IMR-90 (cell line): Measurements from ENCODE around the gene EHBP1.

Source experiments
- CEBPB ChIP-seq: IDR thresholded peaks from 2 replicates; pipeline ENCODE4 v1.6.1; 2012; ENCODE audit warnings: low read depth, low read length, improper control_type of control experiment
- MAFK ChIP-seq: IDR thresholded peaks from 2 replicates; pipeline ENCODE4 v1.6.1; 2012; ENCODE audit warnings: low read depth, low read length, improper control_type of control experiment
- MAZ ChIP-seq: IDR thresholded peaks from 2 replicates; pipeline ENCODE4 v1.6.1; 2012; ENCODE audit warnings: low read depth, mild to moderate bottlenecking, low read length, improper control_type of control experiment, moderate library complexity, borderline replicate concordance
- MXI1 ChIP-seq: IDR thresholded peaks from 2 replicates; pipeline ENCODE4 v1.6.1; 2012; ENCODE audit warnings: low read depth, mild to moderate bottlenecking, low read length, moderate library complexity, borderline replicate concordance
- POLR2A ChIP-seq: IDR thresholded peaks from 2 replicates; pipeline ENCODE4 v1.6.1; 2012; ENCODE audit warnings: mild to moderate bottlenecking, low read depth, low read length
- RAD21 ChIP-seq: IDR thresholded peaks from 2 replicates; pipeline ENCODE4 v1.6.1; 2012; ENCODE audit warnings: low read length, improper control_type of control experiment
- RCOR1 ChIP-seq: IDR thresholded peaks from 2 replicates; pipeline ENCODE4 v1.6.1; 2012; ENCODE audit warnings: mild to moderate bottlenecking, low read length, improper control_type of control experiment; ENCODE audit not compliant: insufficient replicate concordance
- RFX5 ChIP-seq: IDR thresholded peaks from 2 replicates; pipeline ENCODE4 v1.8.0; 2012; ENCODE audit warnings: low read depth, mild to moderate bottlenecking, low read length, moderate library complexity
- SMC3 ChIP-seq: fragments of 150-350 bp; IDR thresholded peaks from 2 replicates; pipeline ENCODE4 v1.6.1; 2016; ENCODE audit warnings: low read depth, mild to moderate bottlenecking, antibody characterized with exemption, low read length, moderate library complexity
- TF ChIP-seq, protein P1 (sequence below): conservative IDR thresholded peaks from 2 replicates; pipeline ENCODE4 v1.5.1; 2012; ENCODE audit warnings: mild to moderate bottlenecking, low read depth, low read length, improper control_type of control experiment
- TF ChIP-seq, protein P2 (sequence below): fragments of 150-350 bp; IDR thresholded peaks from 2 replicates; pipeline ENCODE4 v1.6.1; 2017; ENCODE audit warnings: mild to moderate bottlenecking, antibody characterized with exemption, low read length, low read depth
- TF ChIP-seq, protein P3 (sequence below): fragments of 150-350 bp; IDR thresholded peaks from 2 replicates; pipeline ENCODE4 v1.6.1; 2016; ENCODE audit warnings: low read depth, mild to moderate bottlenecking, low read length, moderate library complexity, borderline replicate concordance

DNA sequence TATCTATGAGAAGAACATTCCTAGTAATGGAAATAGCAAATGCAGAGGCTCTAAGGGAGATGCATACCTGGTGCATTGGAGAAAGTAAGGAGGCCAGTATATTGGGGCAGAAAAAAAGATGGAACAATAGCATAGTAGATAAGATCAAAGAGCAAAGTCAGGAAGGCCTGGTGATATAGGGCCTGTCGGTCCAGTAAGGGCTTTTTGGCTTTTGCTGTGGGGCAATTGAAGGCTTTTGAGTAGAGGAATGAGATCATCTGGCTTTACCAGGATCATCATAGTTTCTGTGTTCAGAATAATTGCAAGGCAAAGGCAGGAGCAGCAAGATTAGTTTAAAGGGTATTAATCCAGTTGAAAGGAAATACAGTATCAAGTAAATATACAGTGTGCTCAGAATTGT, 111.8 kb downstream of the EHBP1 start:
- TF ChIP-seq, protein P1, sequence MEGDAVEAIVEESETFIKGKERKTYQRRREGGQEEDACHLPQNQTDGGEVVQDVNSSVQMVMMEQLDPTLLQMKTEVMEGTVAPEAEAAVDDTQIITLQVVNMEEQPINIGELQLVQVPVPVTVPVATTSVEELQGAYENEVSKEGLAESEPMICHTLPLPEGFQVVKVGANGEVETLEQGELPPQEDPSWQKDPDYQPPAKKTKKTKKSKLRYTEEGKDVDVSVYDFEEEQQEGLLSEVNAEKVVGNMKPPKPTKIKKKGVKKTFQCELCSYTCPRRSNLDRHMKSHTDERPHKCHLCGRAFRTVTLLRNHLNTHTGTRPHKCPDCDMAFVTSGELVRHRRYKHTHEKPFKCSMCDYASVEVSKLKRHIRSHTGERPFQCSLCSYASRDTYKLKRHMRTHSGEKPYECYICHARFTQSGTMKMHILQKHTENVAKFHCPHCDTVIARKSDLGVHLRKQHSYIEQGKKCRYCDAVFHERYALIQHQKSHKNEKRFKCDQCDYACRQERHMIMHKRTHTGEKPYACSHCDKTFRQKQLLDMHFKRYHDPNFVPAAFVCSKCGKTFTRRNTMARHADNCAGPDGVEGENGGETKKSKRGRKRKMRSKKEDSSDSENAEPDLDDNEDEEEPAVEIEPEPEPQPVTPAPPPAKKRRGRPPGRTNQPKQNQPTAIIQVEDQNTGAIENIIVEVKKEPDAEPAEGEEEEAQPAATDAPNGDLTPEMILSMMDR, result no peak
- TF ChIP-seq CEBPB, result no peak
- no peak for TF ChIP-seq POLR2A
- no peak for TF ChIP-seq SMC3
- TF ChIP-seq, protein P2, sequence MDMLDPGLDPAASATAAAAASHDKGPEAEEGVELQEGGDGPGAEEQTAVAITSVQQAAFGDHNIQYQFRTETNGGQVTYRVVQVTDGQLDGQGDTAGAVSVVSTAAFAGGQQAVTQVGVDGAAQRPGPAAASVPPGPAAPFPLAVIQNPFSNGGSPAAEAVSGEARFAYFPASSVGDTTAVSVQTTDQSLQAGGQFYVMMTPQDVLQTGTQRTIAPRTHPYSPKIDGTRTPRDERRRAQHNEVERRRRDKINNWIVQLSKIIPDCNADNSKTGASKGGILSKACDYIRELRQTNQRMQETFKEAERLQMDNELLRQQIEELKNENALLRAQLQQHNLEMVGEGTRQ, result no peak
- no peak for TF ChIP-seq RAD21
- no peak for TF ChIP-seq RCOR1
- TF ChIP-seq RFX5, result no peak
- no peak for TF ChIP-seq MXI1
- no peak for TF ChIP-seq MAFK
- no peak for TF ChIP-seq MAZ
- TF ChIP-seq, protein P3, sequence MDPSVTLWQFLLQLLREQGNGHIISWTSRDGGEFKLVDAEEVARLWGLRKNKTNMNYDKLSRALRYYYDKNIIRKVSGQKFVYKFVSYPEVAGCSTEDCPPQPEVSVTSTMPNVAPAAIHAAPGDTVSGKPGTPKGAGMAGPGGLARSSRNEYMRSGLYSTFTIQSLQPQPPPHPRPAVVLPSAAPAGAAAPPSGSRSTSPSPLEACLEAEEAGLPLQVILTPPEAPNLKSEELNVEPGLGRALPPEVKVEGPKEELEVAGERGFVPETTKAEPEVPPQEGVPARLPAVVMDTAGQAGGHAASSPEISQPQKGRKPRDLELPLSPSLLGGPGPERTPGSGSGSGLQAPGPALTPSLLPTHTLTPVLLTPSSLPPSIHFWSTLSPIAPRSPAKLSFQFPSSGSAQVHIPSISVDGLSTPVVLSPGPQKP, result no peak
